ENCODE measurements around the gene SPACA5. TPM values are rescaled to one million over a fixed set of nuclear protein-coding genes. Genes with fewer than 3 reads are reported as not detected.
"Not testable (repeated sequence)": the region's sequence is repeated elsewhere in the genome, so short reads cannot be mapped to it uniquely, and the experiment has no call there.

SPACA5 gene
- polyA plus RNA-seq (2013), result not detected in 2 replicates

DNA sequence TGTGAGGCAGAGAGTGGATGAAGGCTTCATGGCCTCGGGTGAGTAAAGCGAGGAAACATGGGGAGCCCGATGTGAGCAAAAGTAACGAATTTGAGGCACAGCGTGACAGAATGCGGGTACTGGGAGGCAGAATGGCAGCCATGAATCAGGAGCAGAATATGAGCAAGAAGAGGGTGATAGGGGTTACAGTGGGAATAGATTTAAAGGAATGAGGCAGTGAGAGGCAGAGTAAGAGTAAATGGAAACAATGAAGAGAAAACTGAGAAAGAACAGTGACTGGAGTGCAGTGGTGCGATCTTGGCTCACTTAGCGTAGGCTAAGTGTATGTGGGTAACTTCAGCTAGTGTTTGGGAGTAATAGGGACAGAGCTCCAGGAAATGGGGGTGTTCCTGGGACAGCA, at the start of gene SPACA5:
SPACA5 (plus strand) TSS at position 301 of the 400 bp plus-strand sequence. CDS start 815 bp downstream, outside the sequence.
- not testable (repeated sequence) for H3K27me3 ChIP-seq (ENCODE audit: insufficient read depth, low read length); H3K27ac ChIP-seq (ENCODE audit: low read depth, low read length); H2BK12ac ChIP-seq (ENCODE audit: low read length); H3K9me3 ChIP-seq (ENCODE audit: insufficient read depth, low read depth, low read length); H3K4ac ChIP-seq (ENCODE audit: low read depth, low read length); H3K4me1 ChIP-seq (ENCODE audit: control insufficient read depth in 1 of 2, insufficient read depth in 2 of 2, low read length in 2 of 2); H2BK120ac ChIP-seq (ENCODE audit: insufficient read depth, low read length, poor library complexity); H3K36me3 ChIP-seq (ENCODE audit: control insufficient read depth in 1 of 2, insufficient read depth in 2 of 2, low read length in 2 of 2); H3K4me3 ChIP-seq (ENCODE audit: low read depth, low read length); H3K79me2 ChIP-seq (ENCODE audit: control insufficient read depth, insufficient read depth, low read length, poor library complexity); H4K12ac ChIP-seq (ENCODE audit: low read depth, low read length); H4K91ac ChIP-seq (ENCODE audit: low read depth, low read length); H3K9ac ChIP-seq (ENCODE audit: low read length); H4K8ac ChIP-seq (ENCODE audit: low read depth, low read length); H2AFZ ChIP-seq (ENCODE audit: insufficient read depth, low read length, poor library complexity); DNase-seq; H3K79me1 ChIP-seq (ENCODE audit: low read length); H3K18ac ChIP-seq (ENCODE audit: low read length); H3K14ac ChIP-seq (ENCODE audit: low read length); H2AK5ac ChIP-seq (ENCODE audit: low read length); H3K4me2 ChIP-seq (ENCODE audit: low read length); H3K23ac ChIP-seq (ENCODE audit: low read length); H2BK5ac ChIP-seq (ENCODE audit: low read depth, low read length, poor library complexity)
- no CpG with 5 or more reads among the region's 8 CpGs for WGBS (ENCODE audit: extremely low coverage, insufficient coverage, insufficient read length)

GRCh38 chrX:47958206-47958605, 48.6 kb upstream of the SPACA5 start:
- H4K12ac ChIP-seq (ENCODE audit: low read depth, low read length); H2BK5ac ChIP-seq (ENCODE audit: low read depth, low read length, poor library complexity); H3K4me3 ChIP-seq (ENCODE audit: low read depth, low read length); H4K91ac ChIP-seq (ENCODE audit: low read depth, low read length); H2AK5ac ChIP-seq (ENCODE audit: low read length); H4K8ac ChIP-seq (ENCODE audit: low read depth, low read length); H3K4me1 ChIP-seq (ENCODE audit: control insufficient read depth in 1 of 2, insufficient read depth in 2 of 2, low read length in 2 of 2); H3K79me2 ChIP-seq (ENCODE audit: control insufficient read depth, insufficient read depth, low read length, poor library complexity); H3K27me3 ChIP-seq (ENCODE audit: insufficient read depth, low read length); H2BK12ac ChIP-seq (ENCODE audit: low read length); H3K27ac ChIP-seq (ENCODE audit: low read depth, low read length); H2AFZ ChIP-seq (ENCODE audit: insufficient read depth, low read length, poor library complexity); H3K18ac ChIP-seq (ENCODE audit: low read length); H3K9ac ChIP-seq (ENCODE audit: low read length); H3K9me3 ChIP-seq (ENCODE audit: insufficient read depth, low read depth, low read length); H2BK120ac ChIP-seq (ENCODE audit: insufficient read depth, low read length, poor library complexity); H3K79me1 ChIP-seq (ENCODE audit: low read length); H3K14ac ChIP-seq (ENCODE audit: low read length); H3K36me3 ChIP-seq (ENCODE audit: control insufficient read depth in 1 of 2, insufficient read depth in 2 of 2, low read length in 2 of 2); H3K4me2 ChIP-seq (ENCODE audit: low read length); DNase-seq; H3K4ac ChIP-seq (ENCODE audit: low read depth, low read length); H3K23ac ChIP-seq (ENCODE audit: low read length): not testable (repeated sequence)
- WGBS (ENCODE audit: extremely low coverage, insufficient coverage, insufficient read length), result no CpG with 5 or more reads among the region's 4 CpGs

GRCh38 chrX:47958761-47959342, 47.9 kb upstream of the SPACA5 start:
- Histone ChIP-seq H3K4me3 (ENCODE audit: low read depth, low read length) (no peak overlapping the region), H3K4me2 (ENCODE audit: low read length) (no peak overlapping the region), H3K79me2 (ENCODE audit: control insufficient read depth, insufficient read depth, low read length, poor library complexity) (no peaks in the 10 kb centered on the region), H2BK5ac (ENCODE audit: low read depth, low read length, poor library complexity) (no peak overlapping the region), H2AK5ac (ENCODE audit: low read length) (no peak overlapping the region), H2BK120ac (ENCODE audit: insufficient read depth, low read length, poor library complexity) (no peak overlapping the region), H2BK12ac (ENCODE audit: low read length) (no peak overlapping the region), H3K23ac (ENCODE audit: low read length) (no peak overlapping the region), H3K14ac (ENCODE audit: low read length) (no peak overlapping the region), H3K18ac (ENCODE audit: low read length) (no peak overlapping the region), H3K9me3 (ENCODE audit: insufficient read depth, low read depth, low read length) (no peaks in the 10 kb centered on the region), H2AFZ (ENCODE audit: insufficient read depth, low read length, poor library complexity) (no peak overlapping the region), H3K27ac (ENCODE audit: low read depth, low read length) (no peak overlapping the region), H4K8ac (ENCODE audit: low read depth, low read length) (no peak overlapping the region), H3K4ac (ENCODE audit: low read depth, low read length) (no peak overlapping the region), H3K4me1 (ENCODE audit: control insufficient read depth in 1 of 2, insufficient read depth in 2 of 2, low read length in 2 of 2) (no peaks in the 10 kb centered on the region), H3K27me3 (ENCODE audit: insufficient read depth, low read length) (no peaks in the 10 kb centered on the region), H3K9ac (ENCODE audit: low read length) (no peak overlapping the region), H4K91ac (ENCODE audit: low read depth, low read length) (no peak overlapping the region), H3K79me1 (ENCODE audit: low read length) (no peaks in the 10 kb centered on the region), H3K36me3 (ENCODE audit: control insufficient read depth in 1 of 2, insufficient read depth in 2 of 2, low read length in 2 of 2) (no peaks in the 10 kb centered on the region), H4K12ac (ENCODE audit: low read depth, low read length) (no peak overlapping the region)
- WGBS (ENCODE audit: extremely low coverage, insufficient coverage, insufficient read length), result no CpG with 5 or more reads among the region's 4 CpGs
- DNase-seq, result peak; percentile 1 to 33

DNA sequence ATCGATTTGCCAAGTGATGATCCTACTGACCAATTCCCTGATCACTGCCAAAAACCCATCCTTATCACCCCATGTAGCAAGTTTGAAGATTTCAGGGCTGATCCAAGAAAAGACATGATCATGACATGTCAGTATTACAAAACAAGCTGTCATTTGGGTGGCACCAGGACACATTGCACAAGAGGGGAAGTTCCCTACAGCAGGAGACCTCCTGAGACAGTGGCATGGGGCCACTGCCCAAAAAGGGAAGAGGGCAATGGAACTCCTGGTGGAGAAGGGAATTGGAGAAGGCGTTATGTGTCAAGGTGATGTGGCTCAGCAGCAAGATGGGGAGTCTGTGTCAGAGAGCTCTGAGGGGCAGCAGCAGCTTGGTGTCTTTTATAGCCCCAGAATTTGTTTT, 46.4 kb upstream of the SPACA5 start:
- no peak overlapping the region for H3K4ac ChIP-seq (ENCODE audit: low read depth, low read length)
- no peaks in the 10 kb centered on the region for H3K36me3 ChIP-seq (ENCODE audit: control insufficient read depth in 1 of 2, insufficient read depth in 2 of 2, low read length in 2 of 2)

More for the DNA sequence above, 46.4 kb upstream of the SPACA5 start:
- Histone ChIP-seq H4K91ac (ENCODE audit: low read depth, low read length) (no peak overlapping the region), H3K27me3 (ENCODE audit: insufficient read depth, low read length) (no peaks in the 10 kb centered on the region), H2AFZ (ENCODE audit: insufficient read depth, low read length, poor library complexity) (no peak overlapping the region), H2AK5ac (ENCODE audit: low read length) (no peak overlapping the region), H3K9ac (ENCODE audit: low read length) (no peak overlapping the region), H3K23ac (ENCODE audit: low read length) (no peak overlapping the region), H3K9me3 (ENCODE audit: insufficient read depth, low read depth, low read length) (no peaks in the 10 kb centered on the region), H3K79me1 (ENCODE audit: low read length) (no peaks in the 10 kb centered on the region), H3K18ac (ENCODE audit: low read length) (no peak overlapping the region), H4K12ac (ENCODE audit: low read depth, low read length) (no peak overlapping the region), H3K4me3 (ENCODE audit: low read depth, low read length) (no peak overlapping the region), H3K4me1 (ENCODE audit: control insufficient read depth in 1 of 2, insufficient read depth in 2 of 2, low read length in 2 of 2) (no peaks in the 10 kb centered on the region), H2BK5ac (ENCODE audit: low read depth, low read length, poor library complexity) (no peak overlapping the region), H2BK12ac (ENCODE audit: low read length) (no peak overlapping the region), H3K79me2 (ENCODE audit: control insufficient read depth, insufficient read depth, low read length, poor library complexity) (no peaks in the 10 kb centered on the region), H3K14ac (ENCODE audit: low read length) (no peak overlapping the region), H4K8ac (ENCODE audit: low read depth, low read length) (no peak overlapping the region), H2BK120ac (ENCODE audit: insufficient read depth, low read length, poor library complexity) (no peak overlapping the region), H3K27ac (ENCODE audit: low read depth, low read length) (no peak overlapping the region), H3K4me2 (ENCODE audit: low read length) (no peak overlapping the region)
- WGBS (ENCODE audit: extremely low coverage, insufficient coverage, insufficient read length), result no CpG with 5 or more reads among the region's 2 CpGs
- peak in 1 of 2 donors; percentile 4 for DNase-seq

All from trophoblast cell (in vitro differentiated cells and primary cell).